K562 (cell line): ENCODE data around the gene BTBD16. TPM values are rescaled to one million over a fixed set of nuclear protein-coding genes. Genes with fewer than 3 reads are reported as not detected.

ENCODE experiments used
- ATAC-seq: fragments of 200-7000 bp; cut with Tn5 transposase; 3 replicates; pipeline ENCODE4 v1.9.1; 2020; ENCODE audit warnings: moderate library complexity
- BruUV-seq: library from RNA; stranded (reverse); fragments of 400-500 nt; replicated peaks from 2 replicates; lab custom pipeline; 2021; lab: Mats Ljungman, UMichigan
- CTCF ChIA-PET: fragments of 300-600 bp; formaldehyde crosslinking; extraction: SDS; loops from one replicate; lab custom pipeline; 2021; ENCODE audit warnings: low intra/inter-chr PET ratio; lab: Yijun Ruan, JAX
- POLR2A ChIA-PET: fragments of 300-600, 350-650 bp; sonication (Branson Sonifier 250); formaldehyde crosslinking; extraction: SDS; loops from one replicate; lab custom pipeline; 2021; ENCODE audit warnings: antibody characterized with exemption, inconsistent platforms; lab: Yijun Ruan, JAX
- DNase-seq, 4 experiments: peaks; one replicate each; pipeline versions ENCODE4 v3.0.0 to v3.0.0-alpha.2; 2011 to 2018; ENCODE audit warnings: low spot score in 3 of 4, mixed read lengths in 3 of 4; ENCODE audit errors: extremely low read depth in 1 of 4
- FAIRE-seq: peaks from 2 replicates; lab custom pipeline; 2011; peaks lifted over from hg19 to GRCh38; lab: Jason Lieb, UNC
- H2AFZ ChIP-seq: 2 replicates; pipeline ENCODE4 v1.6.0; 2011; ENCODE audit warnings: low read depth, low read length, control low read depth, inconsistent platforms
- H3K27ac ChIP-seq: fragments of 200-600 bp; 3 replicates; pipeline ENCODE4 v1.8.0; 2011; ENCODE audit warnings: low read depth, mild to moderate bottlenecking, control low read depth, inconsistent platforms, low read length, moderate library complexity, mixed read lengths; ENCODE audit errors: extremely low read depth
- H3K27me3 ChIP-seq, 2 experiments: fragments of 300-600 bp in 1 of 2; 2 replicates in 1 of 2; 3 replicates in 1 of 2; pipeline versions ENCODE4 v1.6.0 to v1.8.0; 2011; ENCODE audit warnings: inconsistent platforms in 2 of 2, low read length in 2 of 2, mild to moderate bottlenecking in 1 of 2, mixed read lengths in 1 of 2, moderate library complexity in 1 of 2; ENCODE audit not compliant: control insufficient read depth in 2 of 2, insufficient read depth in 2 of 2
- H3K36me3 ChIP-seq: fragments of 300-600 bp; 3 replicates; pipeline ENCODE4 v1.8.0; 2011; ENCODE audit warnings: mild to moderate bottlenecking, low read length, inconsistent platforms; ENCODE audit not compliant: control insufficient read depth, insufficient read depth
- H3K4me1 ChIP-seq, 2 experiments: fragments of 200-600 bp in 1 of 2; replicated peaks in 1 of 2; 2 replicates in 1 of 2; 3 replicates in 1 of 2; pipeline versions ENCODE4 v1.5.1 to v1.8.0; 2011; ENCODE audit warnings: inconsistent platforms in 2 of 2, low read length in 2 of 2, mild to moderate bottlenecking in 1 of 2, mixed read lengths in 1 of 2, moderate library complexity in 1 of 2; ENCODE audit not compliant: control insufficient read depth in 2 of 2, insufficient read depth in 2 of 2
- H3K4me2 ChIP-seq: 2 replicates; pipeline ENCODE4 v1.6.1; 2011; ENCODE audit warnings: low read length, control low read depth, inconsistent platforms, mixed read lengths; ENCODE audit not compliant: insufficient read depth
- H3K4me3 ChIP-seq: fragments of 200-600 bp; sonication (generic), shearing (Covaris generic); 2 replicates; pipeline ENCODE4 v1.5.1; 2016; ENCODE audit warnings: control low read depth, inconsistent platforms
- H3K79me2 ChIP-seq: fragments of 200-600 bp; 3 replicates; pipeline ENCODE4 v1.8.0; 2011; ENCODE audit warnings: low read length, inconsistent platforms; ENCODE audit not compliant: control insufficient read depth, insufficient read depth
- H3K9ac ChIP-seq, 2 experiments: 2 replicates each; pipeline versions ENCODE4 v1.6.0 to v1.6.1; 2011; ENCODE audit warnings: low read depth in 2 of 2, low read length in 2 of 2, control low read depth in 1 of 2, inconsistent platforms in 1 of 2, mild to moderate bottlenecking in 1 of 2, mixed read lengths in 1 of 2; ENCODE audit not compliant: insufficient read depth in 1 of 2
- H3K9me1 ChIP-seq: one replicate; pipeline ENCODE4 v1.6.0; 2011; ENCODE audit warnings: inconsistent platforms, mild to moderate bottlenecking, low read length, moderate library complexity; ENCODE audit not compliant: control insufficient read depth, insufficient read depth
- H3K9me3 ChIP-seq: replicated peaks from 2 replicates; pipeline ENCODE4 v1.5.1; 2011; ENCODE audit warnings: low read depth, low read length, inconsistent platforms; ENCODE audit not compliant: control insufficient read depth, insufficient read depth
- H4K20me1 ChIP-seq: replicated peaks from 2 replicates; pipeline ENCODE4 v1.6.1; 2011; ENCODE audit warnings: low read length, inconsistent platforms, mixed read lengths; ENCODE audit not compliant: control insufficient read depth, insufficient read depth
- GATAD2A ChIP-seq: fragments of 450-650 bp; IDR thresholded peaks from 2 replicates; pipeline ENCODE4 v1.6.1; 2017
- SREBF1 ChIP-seq: fragments of 150-350 bp; IDR thresholded peaks from 2 replicates; pipeline ENCODE4 v1.6.1; 2014; ENCODE audit warnings: antibody characterized with exemption, low read depth, low read length, borderline replicate concordance
- ZNF507 ChIP-seq: conservative IDR thresholded peaks from 2 replicates; pipeline ENCODE4 v1.6.1; 2017; ENCODE audit warnings: missing genetic modification characterization, missing compliant biosample characterization
- WGBS: fragments of 100-300 bp; shearing (Covaris generic); methylation state at CpG from one replicate; pipeline ENCODE4 v1.1.6; 2016; ENCODE audit warnings: low coverage, mixed read lengths; ENCODE audit not compliant: insufficient coverage; ENCODE audit errors: missing lambda C conversion rate; 5-methylcytosine and 5-hydroxymethylcytosine counted together
- in situ Hi-C: fragments of 300-500 bp; cut with MboI; formaldehyde crosslinking; loops from 4 replicates; pipeline ENCODE4 v1.15.0; 2018; ENCODE audit warnings: inconsistent platforms, mixed read lengths
- intact Hi-C: fragments of 100-400 bp; cut with micrococcal nuclease; formaldehyde crosslinking; loops from 2 replicates; pipeline ENCODE4 v1.14.2; 2022
- polyA plus RNA-seq, 8 experiments: library from polyadenylated mRNA; depleted of rRNA in 4 of 8; stranded (reverse) in 5 of 8; unstranded in 3 of 8; fragments of >200 nt; fragmentation: Nextera tagmentation in 2 of 8; fragmentation: Illumina TruSeq in 1 of 8; extraction: Ambion mirVana in 2 of 8; extraction: Trizol in 1 of 8; gene quantifications; 2 replicates each; pipeline versions ENCODE4 v1.2.1 to v1.2.3, GENCODE V29; 2011 to 2014; ENCODE audit warnings: inconsistent platforms in 1 of 8, missing spikeins in 1 of 8
- total RNA-seq, 7 experiments: library from RNA; depleted of rRNA in 6 of 7; stranded (reverse); fragments of >200 nt in 6 of 7; fragmentation: Illumina TruSeq in 2 of 7; extraction: Trizol in 2 of 7; gene quantifications; 2 replicates each; pipeline versions ENCODE4 v1.2.1 to v1.2.3, GENCODE V29; 2011 to 2021; ENCODE audit warnings: low replicate concordance in 1 of 7
- TF ChIP-seq, protein P1 (sequence below): fragments of 150-350 bp; IDR thresholded peaks from 2 replicates; pipeline ENCODE4 v1.6.1; 2014; ENCODE audit warnings: low read depth, mild to moderate bottlenecking, low read length, borderline replicate concordance
- TF ChIP-seq, protein P2 (sequence below), 2 experiments: fragments of 450-650 bp; formaldehyde crosslinking in 1 of 2; IDR thresholded peaks; 2 replicates each; pipeline versions ENCODE4 v1.4.0 to v1.6.1; 2014 to 2020; ENCODE audit warnings: mild to moderate bottlenecking in 2 of 2, borderline replicate concordance in 1 of 2, low read depth in 1 of 2

The BTBD16 gene
- total and polyA plus RNA-seq, 9 of the 15 experiments (the other 6 are each of a cell fraction or from before 2014, with no cell fraction given), result 0.11 TPM; not detected in 8

- TF ChIP-seq, protein P1, sequence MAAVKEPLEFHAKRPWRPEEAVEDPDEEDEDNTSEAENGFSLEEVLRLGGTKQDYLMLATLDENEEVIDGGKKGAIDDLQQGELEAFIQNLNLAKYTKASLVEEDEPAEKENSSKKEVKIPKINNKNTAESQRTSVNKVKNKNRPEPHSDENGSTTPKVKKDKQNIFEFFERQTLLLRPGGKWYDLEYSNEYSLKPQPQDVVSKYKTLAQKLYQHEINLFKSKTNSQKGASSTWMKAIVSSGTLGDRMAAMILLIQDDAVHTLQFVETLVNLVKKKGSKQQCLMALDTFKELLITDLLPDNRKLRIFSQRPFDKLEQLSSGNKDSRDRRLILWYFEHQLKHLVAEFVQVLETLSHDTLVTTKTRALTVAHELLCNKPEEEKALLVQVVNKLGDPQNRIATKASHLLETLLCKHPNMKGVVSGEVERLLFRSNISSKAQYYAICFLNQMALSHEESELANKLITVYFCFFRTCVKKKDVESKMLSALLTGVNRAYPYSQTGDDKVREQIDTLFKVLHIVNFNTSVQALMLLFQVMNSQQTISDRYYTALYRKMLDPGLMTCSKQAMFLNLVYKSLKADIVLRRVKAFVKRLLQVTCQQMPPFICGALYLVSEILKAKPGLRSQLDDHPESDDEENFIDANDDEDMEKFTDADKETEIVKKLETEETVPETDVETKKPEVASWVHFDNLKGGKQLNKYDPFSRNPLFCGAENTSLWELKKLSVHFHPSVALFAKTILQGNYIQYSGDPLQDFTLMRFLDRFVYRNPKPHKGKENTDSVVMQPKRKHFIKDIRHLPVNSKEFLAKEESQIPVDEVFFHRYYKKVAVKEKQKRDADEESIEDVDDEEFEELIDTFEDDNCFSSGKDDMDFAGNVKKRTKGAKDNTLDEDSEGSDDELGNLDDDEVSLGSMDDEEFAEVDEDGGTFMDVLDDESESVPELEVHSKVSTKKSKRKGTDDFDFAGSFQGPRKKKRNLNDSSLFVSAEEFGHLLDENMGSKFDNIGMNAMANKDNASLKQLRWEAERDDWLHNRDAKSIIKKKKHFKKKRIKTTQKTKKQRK, result no peak
- no peak for TF ChIP-seq SREBF1
- no peak for TF ChIP-seq GATAD2A
Measured at GRCh38 chr10:122341141-122341810, 70.2 kb downstream of the BTBD16 start (continued).

- H3K4me3 ChIP-seq, result no peak overlapping the region
- in situ Hi-C loops, result no loop called here
- no peaks in the 10 kb centered on the region for H3K9me3 ChIP-seq
- H3K9me1 ChIP-seq, result no peaks in the 10 kb centered on the region
- BruUV-seq, result no TSS peak
- DNase-seq (peak; percentile 31 to 47 (median 45)), FAIRE-seq (no peak), ATAC-seq (peak; percentile 58; the same call in 2 of the 3 replicates)
- H3K27me3 ChIP-seq, result peaks cover 0 to 9% of the 10 kb centered on the region in 2 experiments; a peak in 4 of 5 replicates
- 0% methylated on average over 7 of the region's 8 CpGs for WGBS
- H3K27ac ChIP-seq, result no peak overlapping the region
- intact Hi-C loops, result loop anchor here (2.0 to 10.0 kb wide), 2 partner anchors 92 to 222 kb away; partner anchors contain the start of gene DMBT1
- H4K20me1 ChIP-seq, result no peaks in the 10 kb centered on the region; the same call in 1 of the 2 replicates
- no peak overlapping the region for H2AFZ ChIP-seq
- no peak overlapping the region for H3K4me2 ChIP-seq
- ChIA-PET CTCF (interaction anchor here (1.7 kb wide), 1 partner anchor 223 kb away, joined by 8 read pairs; no protein-coding TSS in a partner anchor), POLR2A (interaction anchor here (0.6 kb wide), 1 partner anchor 223 kb away, joined by 3 read pairs; no protein-coding TSS in a partner anchor)
- no peaks in the 10 kb centered on the region for H3K4me1 ChIP-seq
- no peaks in the 10 kb centered on the region for H3K36me3 ChIP-seq
- H3K9ac ChIP-seq, result no peak overlapping the region
- H3K79me2 ChIP-seq, result no peaks in the 10 kb centered on the region
- 0 out of 2 replicates have a peak, but pooled peaks have one; percentile 12 for TF ChIP-seq ZNF507 (tag)
- TF ChIP-seq, protein P2, sequence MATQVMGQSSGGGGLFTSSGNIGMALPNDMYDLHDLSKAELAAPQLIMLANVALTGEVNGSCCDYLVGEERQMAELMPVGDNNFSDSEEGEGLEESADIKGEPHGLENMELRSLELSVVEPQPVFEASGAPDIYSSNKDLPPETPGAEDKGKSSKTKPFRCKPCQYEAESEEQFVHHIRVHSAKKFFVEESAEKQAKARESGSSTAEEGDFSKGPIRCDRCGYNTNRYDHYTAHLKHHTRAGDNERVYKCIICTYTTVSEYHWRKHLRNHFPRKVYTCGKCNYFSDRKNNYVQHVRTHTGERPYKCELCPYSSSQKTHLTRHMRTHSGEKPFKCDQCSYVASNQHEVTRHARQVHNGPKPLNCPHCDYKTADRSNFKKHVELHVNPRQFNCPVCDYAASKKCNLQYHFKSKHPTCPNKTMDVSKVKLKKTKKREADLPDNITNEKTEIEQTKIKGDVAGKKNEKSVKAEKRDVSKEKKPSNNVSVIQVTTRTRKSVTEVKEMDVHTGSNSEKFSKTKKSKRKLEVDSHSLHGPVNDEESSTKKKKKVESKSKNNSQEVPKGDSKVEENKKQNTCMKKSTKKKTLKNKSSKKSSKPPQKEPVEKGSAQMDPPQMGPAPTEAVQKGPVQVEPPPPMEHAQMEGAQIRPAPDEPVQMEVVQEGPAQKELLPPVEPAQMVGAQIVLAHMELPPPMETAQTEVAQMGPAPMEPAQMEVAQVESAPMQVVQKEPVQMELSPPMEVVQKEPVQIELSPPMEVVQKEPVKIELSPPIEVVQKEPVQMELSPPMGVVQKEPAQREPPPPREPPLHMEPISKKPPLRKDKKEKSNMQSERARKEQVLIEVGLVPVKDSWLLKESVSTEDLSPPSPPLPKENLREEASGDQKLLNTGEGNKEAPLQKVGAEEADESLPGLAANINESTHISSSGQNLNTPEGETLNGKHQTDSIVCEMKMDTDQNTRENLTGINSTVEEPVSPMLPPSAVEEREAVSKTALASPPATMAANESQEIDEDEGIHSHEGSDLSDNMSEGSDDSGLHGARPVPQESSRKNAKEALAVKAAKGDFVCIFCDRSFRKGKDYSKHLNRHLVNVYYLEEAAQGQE (IDR thresholded peaks at IDR 0.05; ENCODE audit: borderline replicate concordance), result 0 out of 2 replicates have a peak, but pooled peaks have one; percentile 17
- TF ChIP-seq, protein P2 (CRISPR knock-in tag; IDR thresholded peaks at IDR 0.05; ENCODE audit: low read depth), result no peak
Measured at GRCh38 chr10:122342293-122343134, 71.4 kb downstream of the BTBD16 start.
